GM23338 (cell line): Measurements from ENCODE around the gene BRICD5. TPM values are rescaled to one million over a fixed set of nuclear protein-coding genes. Genes with fewer than 3 reads are reported as not detected.

Experiments used
- ATAC-seq: fragments of 200-7000 bp; cut with Tn5 transposase; 3 replicates; pipeline ENCODE4 v1.9.1; 2020
- DNase-seq: peaks from one replicate; pipeline ENCODE4 v3.0.0-alpha.2; 2015; ENCODE audit warnings: low spot score
- H2AFZ ChIP-seq: fragments of 200-600 bp; sonication (generic); 2 replicates; pipeline ENCODE4 v1.8.0; 2016; ENCODE audit warnings: antibody characterized with exemption, mild to moderate bottlenecking, moderate library complexity
- H3F3A ChIP-seq: fragments of 200-600 bp; sonication (generic); replicated peaks from 2 replicates; pipeline ENCODE4 v1.8.0; 2017; ENCODE audit warnings: antibody characterized with exemption, mixed run types, low read depth
- H3K27ac ChIP-seq: fragments of 200-600 bp; sonication (generic); 2 replicates; pipeline ENCODE4 v1.6.1; 2016; ENCODE audit warnings: low read depth
- H3K27me3 ChIP-seq: fragments of 200-600 bp; sonication (generic); 2 replicates; pipeline ENCODE4 v1.8.0; 2016; ENCODE audit warnings: mild to moderate bottlenecking, mixed run types, moderate library complexity; ENCODE audit not compliant: insufficient read depth
- H3K36me3 ChIP-seq: fragments of 200-600 bp; sonication (generic); 2 replicates; pipeline ENCODE4 v1.8.0; 2016; ENCODE audit warnings: mild to moderate bottlenecking; ENCODE audit not compliant: insufficient read depth
- H3K4me1 ChIP-seq: fragments of 200-600 bp; sonication (generic); 2 replicates; pipeline ENCODE4 v1.8.0; 2016; ENCODE audit warnings: mild to moderate bottlenecking, moderate library complexity; ENCODE audit not compliant: insufficient read depth
- H3K4me2 ChIP-seq: fragments of 200-600 bp; sonication (generic); 2 replicates; pipeline ENCODE4 v1.7.1; 2017; ENCODE audit warnings: mixed run types
- H3K4me3 ChIP-seq: fragments of 200-600 bp; sonication (generic); 2 replicates; pipeline ENCODE4 v1.6.1; 2016; ENCODE audit warnings: mixed run types
- H3K79me2 ChIP-seq: fragments of 200-600 bp; sonication (generic); replicated peaks from 2 replicates; pipeline ENCODE4 v1.8.0; 2017; ENCODE audit warnings: mild to moderate bottlenecking; ENCODE audit not compliant: insufficient read depth
- H3K9me2 ChIP-seq: fragments of 200-600 bp; sonication (generic); 2 replicates; pipeline ENCODE4 v1.8.0; 2017; ENCODE audit not compliant: insufficient read depth
- H4K20me1 ChIP-seq: fragments of 200-600 bp; sonication (generic); replicated peaks from 2 replicates; pipeline ENCODE4 v1.8.0; 2017; ENCODE audit warnings: mild to moderate bottlenecking; ENCODE audit not compliant: insufficient read depth
- H3K27ac Mint-ChIP-seq: 2 replicates; pipeline ENCODE4 v1.8.0; 2020; ENCODE audit warnings: inconsistent platforms, mild to moderate bottlenecking, moderate library complexity, mixed read lengths
- H3K27me3 Mint-ChIP-seq: 3 replicates; pipeline ENCODE4 v1.8.0; 2022; ENCODE audit warnings: low read depth, mild to moderate bottlenecking, moderate library complexity, mixed read lengths, inconsistent platforms; ENCODE audit not compliant: insufficient read depth, poor library complexity
- H3K36me3 Mint-ChIP-seq: 3 replicates; pipeline ENCODE4 v1.8.0; 2021; ENCODE audit warnings: low read depth, mild to moderate bottlenecking, inconsistent platforms, moderate library complexity, mixed read lengths
- H3K4me1 Mint-ChIP-seq: 3 replicates; pipeline ENCODE4 v1.8.0; 2020; ENCODE audit warnings: mild to moderate bottlenecking, inconsistent platforms, mixed read lengths
- H3K4me3 Mint-ChIP-seq: 3 replicates; pipeline ENCODE4 v1.8.0; 2021; ENCODE audit warnings: moderate library complexity, mild to moderate bottlenecking, inconsistent platforms, mixed read lengths
- H3K9me3 Mint-ChIP-seq: 3 replicates; pipeline ENCODE4 v1.8.0; 2020; ENCODE audit warnings: moderate library complexity, mild to moderate bottlenecking, inconsistent platforms, mixed read lengths
- CREB1 ChIP-seq: fragments of 250-450 bp; sonication (Bioruptor Pico); IDR thresholded peaks from 2 replicates; pipeline ENCODE4 v1.5.0; 2020; ENCODE audit warnings: low read depth, mild to moderate bottlenecking, moderate library complexity
- ETS1 ChIP-seq: IDR thresholded peaks from 2 replicates; pipeline ENCODE4 v1.6.1; 2016; ENCODE audit warnings: antibody characterized with exemption
- EZH2 ChIP-seq: fragments of 200-600 bp; sonication (generic); IDR thresholded peaks from one replicate; pipeline ENCODE4 v1.8.0; 2017; ENCODE audit warnings: antibody characterized with exemption, mild to moderate bottlenecking, low read depth; ENCODE audit not compliant: unreplicated experiment
- EZH2phosphoT487 ChIP-seq: fragments of 200-600 bp; sonication (generic); IDR thresholded peaks from one replicate; pipeline ENCODE4 v1.8.1; 2018; ENCODE audit warnings: antibody characterized with exemption; ENCODE audit not compliant: unreplicated experiment
- JUNB ChIP-seq: IDR thresholded peaks from one replicate; pipeline ENCODE4 v1.6.1; 2016; ENCODE audit warnings: antibody characterized with exemption; ENCODE audit not compliant: unreplicated experiment
- NANOG ChIP-seq: IDR thresholded peaks from 2 replicates; pipeline ENCODE4 v1.6.1; 2016; ENCODE audit warnings: antibody characterized with exemption, borderline replicate concordance
- STAT1 ChIP-seq: IDR thresholded peaks from one replicate; pipeline ENCODE4 v1.6.1; 2016; ENCODE audit warnings: antibody characterized with exemption; ENCODE audit not compliant: unreplicated experiment
- ZNF114 ChIP-seq: fragments of 250-450 bp; sonication (Bioruptor Pico); IDR thresholded peaks from 2 replicates; pipeline ENCODE4 v1.5.0; 2020; ENCODE audit warnings: mild to moderate bottlenecking, moderate library complexity
- ZNF331 ChIP-seq: fragments of 250-450 bp; sonication (Bioruptor Pico); IDR thresholded peaks from 2 replicates; pipeline ENCODE4 v1.5.0; 2020; ENCODE audit warnings: low read depth, mild to moderate bottlenecking, moderate library complexity
- polyA plus RNA-seq: library from polyadenylated mRNA; unstranded; fragments of >200 nt; fragmentation: Nextera tagmentation; extraction: Ambion mirVana; gene quantifications from 2 replicates; pipeline ENCODE4 v1.2.1, GENCODE V29; 2016
- total RNA-seq: library from RNA; depleted of rRNA; stranded (reverse); fragments of >200 nt; shearing (Covaris generic); gene quantifications from 2 replicates; pipeline ENCODE4 v1.2.3, GENCODE V29; 2014
- TF ChIP-seq, protein P1 (sequence below), 2 experiments: fragments of 200-600 bp in 1 of 2; sonication (generic) in 1 of 2; conservative IDR thresholded peaks; 2 replicates each; pipeline versions ENCODE4 v1.5.1 to v1.6.1; 2016 to 2017; ENCODE audit warnings: antibody characterized with exemption in 2 of 2, low read depth in 2 of 2, mild to moderate bottlenecking in 2 of 2, moderate library complexity in 1 of 2
- TF ChIP-seq, protein P2 (sequence below): IDR thresholded peaks from one replicate; pipeline ENCODE4 v1.6.1; 2018; ENCODE audit warnings: antibody characterized with exemption; ENCODE audit not compliant: unreplicated experiment

BRICD5 gene
- total and polyA plus RNA-seq, 2 experiments from 2014 or later, result 5.3 to 6.3 TPM

- H2AFZ ChIP-seq, result no peak overlapping the region
- DNase-seq (no peak), ATAC-seq (no peak)
- no peak overlapping the region for H3K4me3 ChIP-seq
- no peaks in the 10 kb centered on the region for H3K9me2 ChIP-seq
- Mint-ChIP-seq H3K27me3 (peaks cover 25% of the 10 kb centered on the region), H3K4me3 (no peak overlapping the region), H3K27ac (no peak overlapping the region), H3K36me3 (peaks cover 9% of the 10 kb centered on the region; the same call in 2 of the 3 replicates), H3K9me3 (no peaks in the 10 kb centered on the region), H3K4me1 (no peaks in the 10 kb centered on the region)
- H3K4me1 ChIP-seq, result no peaks in the 10 kb centered on the region
- no peak overlapping the region for H3K27ac ChIP-seq
- H4K20me1 ChIP-seq, result no peaks in the 10 kb centered on the region; the same call in 1 of the 2 replicates
- H3K79me2 ChIP-seq, result no peaks in the 10 kb centered on the region
- H3F3A ChIP-seq, result no peaks in the 10 kb centered on the region; the same call in 1 of the 2 replicates
- H3K27me3 ChIP-seq, result peaks cover 18% of the 10 kb centered on the region
- 0 out of 2 replicates have a peak, but pooled peaks cover 5% of the 10 kb centered on the region for H3K36me3 ChIP-seq
- H3K4me2 ChIP-seq, result no peak overlapping the region
- TF ChIP-seq STAT1 (no peak), ETS1 (no peak), EZH2phosphoT487 (no peak), ZNF114 (CRISPR knock-in tag) (no peak), EZH2 (no peak), ZNF331 (CRISPR knock-in tag) (no peak), NANOG (no peak), CREB1 (CRISPR knock-in tag) (no peak), JUNB (no peak)
- TF ChIP-seq, protein P1, sequence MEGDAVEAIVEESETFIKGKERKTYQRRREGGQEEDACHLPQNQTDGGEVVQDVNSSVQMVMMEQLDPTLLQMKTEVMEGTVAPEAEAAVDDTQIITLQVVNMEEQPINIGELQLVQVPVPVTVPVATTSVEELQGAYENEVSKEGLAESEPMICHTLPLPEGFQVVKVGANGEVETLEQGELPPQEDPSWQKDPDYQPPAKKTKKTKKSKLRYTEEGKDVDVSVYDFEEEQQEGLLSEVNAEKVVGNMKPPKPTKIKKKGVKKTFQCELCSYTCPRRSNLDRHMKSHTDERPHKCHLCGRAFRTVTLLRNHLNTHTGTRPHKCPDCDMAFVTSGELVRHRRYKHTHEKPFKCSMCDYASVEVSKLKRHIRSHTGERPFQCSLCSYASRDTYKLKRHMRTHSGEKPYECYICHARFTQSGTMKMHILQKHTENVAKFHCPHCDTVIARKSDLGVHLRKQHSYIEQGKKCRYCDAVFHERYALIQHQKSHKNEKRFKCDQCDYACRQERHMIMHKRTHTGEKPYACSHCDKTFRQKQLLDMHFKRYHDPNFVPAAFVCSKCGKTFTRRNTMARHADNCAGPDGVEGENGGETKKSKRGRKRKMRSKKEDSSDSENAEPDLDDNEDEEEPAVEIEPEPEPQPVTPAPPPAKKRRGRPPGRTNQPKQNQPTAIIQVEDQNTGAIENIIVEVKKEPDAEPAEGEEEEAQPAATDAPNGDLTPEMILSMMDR (conservative IDR thresholded peaks at IDR 0.05; ENCODE audit: low read depth in 2 of 2), result no peak
- TF ChIP-seq, protein P2, sequence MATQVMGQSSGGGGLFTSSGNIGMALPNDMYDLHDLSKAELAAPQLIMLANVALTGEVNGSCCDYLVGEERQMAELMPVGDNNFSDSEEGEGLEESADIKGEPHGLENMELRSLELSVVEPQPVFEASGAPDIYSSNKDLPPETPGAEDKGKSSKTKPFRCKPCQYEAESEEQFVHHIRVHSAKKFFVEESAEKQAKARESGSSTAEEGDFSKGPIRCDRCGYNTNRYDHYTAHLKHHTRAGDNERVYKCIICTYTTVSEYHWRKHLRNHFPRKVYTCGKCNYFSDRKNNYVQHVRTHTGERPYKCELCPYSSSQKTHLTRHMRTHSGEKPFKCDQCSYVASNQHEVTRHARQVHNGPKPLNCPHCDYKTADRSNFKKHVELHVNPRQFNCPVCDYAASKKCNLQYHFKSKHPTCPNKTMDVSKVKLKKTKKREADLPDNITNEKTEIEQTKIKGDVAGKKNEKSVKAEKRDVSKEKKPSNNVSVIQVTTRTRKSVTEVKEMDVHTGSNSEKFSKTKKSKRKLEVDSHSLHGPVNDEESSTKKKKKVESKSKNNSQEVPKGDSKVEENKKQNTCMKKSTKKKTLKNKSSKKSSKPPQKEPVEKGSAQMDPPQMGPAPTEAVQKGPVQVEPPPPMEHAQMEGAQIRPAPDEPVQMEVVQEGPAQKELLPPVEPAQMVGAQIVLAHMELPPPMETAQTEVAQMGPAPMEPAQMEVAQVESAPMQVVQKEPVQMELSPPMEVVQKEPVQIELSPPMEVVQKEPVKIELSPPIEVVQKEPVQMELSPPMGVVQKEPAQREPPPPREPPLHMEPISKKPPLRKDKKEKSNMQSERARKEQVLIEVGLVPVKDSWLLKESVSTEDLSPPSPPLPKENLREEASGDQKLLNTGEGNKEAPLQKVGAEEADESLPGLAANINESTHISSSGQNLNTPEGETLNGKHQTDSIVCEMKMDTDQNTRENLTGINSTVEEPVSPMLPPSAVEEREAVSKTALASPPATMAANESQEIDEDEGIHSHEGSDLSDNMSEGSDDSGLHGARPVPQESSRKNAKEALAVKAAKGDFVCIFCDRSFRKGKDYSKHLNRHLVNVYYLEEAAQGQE, result no peak
These were observed 23.5 kb upstream of the BRICD5 start for GRCh38 chr16:2233872-2234812.
